HL-60 (cell line): Measurements from ENCODE around the gene FSCB.

ENCODE experiments used
- POLR2AphosphoS5 ChIP-seq: IDR thresholded peaks from 2 replicates; pipeline ENCODE4 v1.6.1; 2012; ENCODE audit warnings: low read depth
- SPI1 ChIP-seq: IDR thresholded peaks from 2 replicates; pipeline ENCODE4 v1.6.1; 2012; ENCODE audit warnings: low read depth, mild to moderate bottlenecking, borderline replicate concordance
- TF ChIP-seq, protein P1 (sequence below): IDR thresholded peaks from one replicate; pipeline ENCODE4 v1.5.1; 2011; ENCODE audit warnings: low read length, control low read depth, inconsistent platforms; ENCODE audit not compliant: insufficient read depth

DNA sequence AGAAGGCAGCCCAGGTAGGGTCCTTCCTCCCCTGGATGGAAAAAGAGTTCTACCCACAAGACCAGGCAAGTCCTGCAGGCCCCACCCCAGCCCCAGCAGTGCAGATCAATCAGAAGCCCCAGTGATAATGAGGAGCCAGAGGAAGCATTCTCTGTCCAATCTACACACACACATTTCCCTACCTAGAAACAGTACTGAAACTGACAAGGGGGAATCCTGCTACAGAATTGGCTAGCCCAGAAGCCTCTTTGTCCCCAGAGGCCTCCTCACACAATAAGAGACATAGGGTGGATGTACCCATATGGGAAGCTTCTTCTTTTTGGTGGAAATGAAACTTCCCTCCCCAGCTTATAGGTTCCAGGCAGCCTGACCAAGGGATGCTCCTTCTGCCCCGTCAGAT, 9.9 kb downstream of the FSCB start:
- TF ChIP-seq, protein P1, sequence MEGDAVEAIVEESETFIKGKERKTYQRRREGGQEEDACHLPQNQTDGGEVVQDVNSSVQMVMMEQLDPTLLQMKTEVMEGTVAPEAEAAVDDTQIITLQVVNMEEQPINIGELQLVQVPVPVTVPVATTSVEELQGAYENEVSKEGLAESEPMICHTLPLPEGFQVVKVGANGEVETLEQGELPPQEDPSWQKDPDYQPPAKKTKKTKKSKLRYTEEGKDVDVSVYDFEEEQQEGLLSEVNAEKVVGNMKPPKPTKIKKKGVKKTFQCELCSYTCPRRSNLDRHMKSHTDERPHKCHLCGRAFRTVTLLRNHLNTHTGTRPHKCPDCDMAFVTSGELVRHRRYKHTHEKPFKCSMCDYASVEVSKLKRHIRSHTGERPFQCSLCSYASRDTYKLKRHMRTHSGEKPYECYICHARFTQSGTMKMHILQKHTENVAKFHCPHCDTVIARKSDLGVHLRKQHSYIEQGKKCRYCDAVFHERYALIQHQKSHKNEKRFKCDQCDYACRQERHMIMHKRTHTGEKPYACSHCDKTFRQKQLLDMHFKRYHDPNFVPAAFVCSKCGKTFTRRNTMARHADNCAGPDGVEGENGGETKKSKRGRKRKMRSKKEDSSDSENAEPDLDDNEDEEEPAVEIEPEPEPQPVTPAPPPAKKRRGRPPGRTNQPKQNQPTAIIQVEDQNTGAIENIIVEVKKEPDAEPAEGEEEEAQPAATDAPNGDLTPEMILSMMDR, result no peak
- TF ChIP-seq SPI1 (no peak), POLR2AphosphoS5 (no peak)
